ENCODE measurements around the gene ANTKMT. TPM values are rescaled to one million over a fixed set of nuclear protein-coding genes. Genes with fewer than 3 reads are reported as not detected.

ANTKMT gene
- total and polyA plus RNA-seq, 2 of the 8 experiments (the other 6 are each of a cell fraction or from before 2014, with no cell fraction given) = 26.5 to 26.6 TPM

DNA sequence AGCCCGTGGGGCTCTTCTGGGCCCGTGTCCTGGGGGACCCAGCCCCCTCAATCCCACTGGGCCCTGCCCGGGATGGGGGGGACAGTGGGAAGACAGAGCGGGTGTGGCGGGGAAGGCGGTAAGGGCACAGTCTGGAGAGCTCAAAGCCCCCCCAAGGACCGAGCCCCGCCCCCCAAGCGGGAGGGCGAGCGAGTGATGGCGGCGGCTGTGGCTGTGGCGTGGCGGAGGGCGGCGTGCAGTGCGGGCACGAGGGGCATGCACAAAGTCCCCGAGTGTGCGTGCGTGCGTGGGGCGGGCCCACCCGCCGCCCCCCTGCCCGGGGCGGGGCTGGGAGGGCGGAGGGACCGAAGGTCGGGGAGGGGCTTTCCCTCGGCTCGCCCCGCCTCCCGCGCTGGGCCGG, 27.2 kb upstream of the ANTKMT start:
- Histone ChIP-seq H4K91ac (replicated peaks; ENCODE audit: insufficient read length, low read length) (no peak overlapping the region), H3K4me1 (replicated peaks in 1 of 4; ENCODE audit: control insufficient read depth in 3 of 4, insufficient read depth in 4 of 4, low read length in 3 of 4) (peaks cover 0 to 23% (median 15%) of the 10 kb centered on the region in 4 experiments; a peak in 5 of 7 replicates), H3K27ac (ENCODE audit: low read depth, low read length) (no peak overlapping the region), H3K4ac (replicated peaks; ENCODE audit: insufficient read length, low read depth, low read length) (no peak overlapping the region), H3K56ac (replicated peaks; ENCODE audit: insufficient read length, low read depth, low read length) (no peak overlapping the region), H2BK120ac (replicated peaks; ENCODE audit: low read depth, low read length) (no peak overlapping the region), H3K18ac (ENCODE audit: extremely low read depth, low read length) (no peak overlapping the region), H3K23me2 (ENCODE audit: low read depth, low read length) (peaks cover 15% of the 10 kb centered on the region), H3K23ac (ENCODE audit: insufficient read length) (no peak overlapping the region), H3K14ac (ENCODE audit: insufficient read length) (no peak overlapping the region), H2BK20ac (ENCODE audit: low read length) (no peak overlapping the region), H3K36me3 (ENCODE audit: control insufficient read depth in 2 of 4, insufficient read depth in 4 of 4, low read length in 3 of 4) (no peaks in the 10 kb centered on the region), H3K27me3 (replicated peaks in 1 of 4; ENCODE audit: control insufficient read depth in 3 of 4, extremely low read depth in 1 of 4, insufficient read depth in 3 of 4, low read length in 3 of 4) (peaks cover 1 to 59% (median 36%) of the 10 kb centered on the region in 4 experiments), H3K9me3 (ENCODE audit: insufficient read depth in 2 of 2, low read depth in 1 of 2, low read length in 1 of 2) (no peaks in the 10 kb centered on the region), H3K79me2 (ENCODE audit: control insufficient read depth in 1 of 2, insufficient read depth in 2 of 2, low read length in 2 of 2) (no peaks in the 10 kb centered on the region), H2BK5ac (ENCODE audit: low read depth, low read length) (no peak overlapping the region), H2AFZ (ENCODE audit: low read length) (no peak overlapping the region), H4K8ac (ENCODE audit: extremely low read depth, insufficient read depth, low read length) (peak overlapping the region; percentile 65; the same call in 1 of the 2 replicates), H2BK12ac (ENCODE audit: low read depth, low read length) (no peak overlapping the region), H3K4me3 (ENCODE audit: extremely low read depth in 1 of 4, insufficient read depth in 2 of 4, low read depth in 3 of 4, low read length in 4 of 4) (peak overlapping the region; percentile 43 to 78 (median 48)), H3K4me2 (ENCODE audit: insufficient read depth in 1 of 2, low read depth in 2 of 2, low read length in 2 of 2) (peak overlapping the region; percentile 87 to 95), H4K20me1 (replicated peaks in 1 of 2; ENCODE audit: control insufficient read depth in 1 of 2, insufficient read depth in 2 of 2, low read length in 2 of 2) (peaks cover 0 to 8% of the 10 kb centered on the region in 2 experiments), H4K5ac (ENCODE audit: insufficient read length, low read depth, low read length) (no peak overlapping the region), H2BK15ac (ENCODE audit: low read length) (no peak overlapping the region), H3K79me1 (ENCODE audit: low read depth, low read length) (peaks cover 4% of the 10 kb centered on the region; the same call in 1 of the 2 replicates), H3K9ac (replicated peaks in 1 of 4; ENCODE audit: extremely low read depth in 1 of 4, low read depth in 3 of 4, low read length in 3 of 4) (no peak overlapping the region), H2AK5ac (ENCODE audit: low read depth, low read length) (no peak overlapping the region)
- FAIRE-seq (no peak), DNase-seq (ENCODE audit: low read depth in 1 of 2, low spot score in 2 of 2) (peak in 1 of 2 experiments; percentile 62)
- POLR2A ChIA-PET (ENCODE audit: partially characterized antibody) = interaction anchor here (1.1 to 4.6 kb wide), 4 partner anchors 11 to 28 kb away, joined by 5 to 48 read pairs (median 8); partner anchors contain the start of genes ANTKMT, JMJD8, RHBDL1 and STUB1
- 18% methylated on average over 8 of the region's 37 CpGs; no CpG with 5 or more reads in 1 of the 2 experiments for WGBS, 2 experiments (ENCODE audit: extremely low coverage in 1 of 2, insufficient coverage in 1 of 2, insufficient read length in 1 of 2, insufficient replicate concordance in 2 of 2, low coverage in 1 of 2, low lambda C conversion rate in 2 of 2, missing lambda C conversion rate in 1 of 2)
- CTCF ChIA-PET (ENCODE audit: partially characterized antibody) = interaction anchor here (0.9 to 2.0 kb wide), 3 partner anchors 12 to 92 kb away, joined by 3 to 7 read pairs (median 6); no protein-coding TSS in a partner anchor
- TF ChIP-seq, protein P1, sequence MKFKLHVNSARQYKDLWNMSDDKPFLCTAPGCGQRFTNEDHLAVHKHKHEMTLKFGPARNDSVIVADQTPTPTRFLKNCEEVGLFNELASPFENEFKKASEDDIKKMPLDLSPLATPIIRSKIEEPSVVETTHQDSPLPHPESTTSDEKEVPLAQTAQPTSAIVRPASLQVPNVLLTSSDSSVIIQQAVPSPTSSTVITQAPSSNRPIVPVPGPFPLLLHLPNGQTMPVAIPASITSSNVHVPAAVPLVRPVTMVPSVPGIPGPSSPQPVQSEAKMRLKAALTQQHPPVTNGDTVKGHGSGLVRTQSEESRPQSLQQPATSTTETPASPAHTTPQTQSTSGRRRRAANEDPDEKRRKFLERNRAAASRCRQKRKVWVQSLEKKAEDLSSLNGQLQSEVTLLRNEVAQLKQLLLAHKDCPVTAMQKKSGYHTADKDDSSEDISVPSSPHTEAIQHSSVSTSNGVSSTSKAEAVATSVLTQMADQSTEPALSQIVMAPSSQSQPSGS (IDR thresholded peaks at IDR 0.05; ENCODE audit: low read length) = no peak
- TF ChIP-seq CTBP2 (IDR thresholded peaks at IDR 0.05; ENCODE audit: borderline replicate concordance, insufficient read depth, insufficient read length, low read length) (no peak), FOSL1 (IDR thresholded peaks at IDR 0.05; ENCODE audit: insufficient read depth, low read depth, low read length) (no peak), EGR1 (IDR thresholded peaks at IDR 0.05; ENCODE audit: borderline replicate concordance, low read depth, low read length) (no peak), HDAC6 (IDR thresholded peaks at IDR 0.05; ENCODE audit: low read depth, low read length) (no peak), CREB1 (IDR thresholded peaks at IDR 0.05) (no peak), PHF8 (conservative IDR thresholded peaks at IDR 0.05; ENCODE audit: low read depth, low read length) (no peak), SIRT6 (IDR thresholded peaks at IDR 0.05; ENCODE audit: low read length) (no peak), TAF1 (IDR thresholded peaks at IDR 0.05; ENCODE audit: low read depth, low read length) (no peak), JUND (IDR thresholded peaks at IDR 0.05; ENCODE audit: low read length) (no peak), EP300 (IDR thresholded peaks at IDR 0.05; ENCODE audit: borderline replicate concordance in 1 of 2, low read depth in 2 of 2, low read length in 2 of 2) (no peak)
- TF ChIP-seq, protein P2, sequence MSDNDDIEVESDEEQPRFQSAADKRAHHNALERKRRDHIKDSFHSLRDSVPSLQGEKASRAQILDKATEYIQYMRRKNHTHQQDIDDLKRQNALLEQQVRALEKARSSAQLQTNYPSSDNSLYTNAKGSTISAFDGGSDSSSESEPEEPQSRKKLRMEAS (IDR thresholded peaks at IDR 0.05) = no peak
